Sigmoid colon (tissue), 4 donors: ENCODE results near the gene RIMBP2.

Experiments
- EP300 ChIP-seq, 4 donors: sonication (generic); formaldehyde crosslinking; IDR thresholded peaks; one replicate each; pipeline ENCODE4 v1.6.1; 2017; ENCODE audit warnings: antibody characterized with exemption in 4 of 4
- POLR2AphosphoS5 ChIP-seq, 4 donors: sonication (generic); formaldehyde crosslinking; IDR thresholded peaks; one replicate each; pipeline ENCODE4 v1.6.1; 2017; ENCODE audit warnings: antibody characterized with exemption in 4 of 4
- TF ChIP-seq, protein P1 (sequence below), 4 experiments: fragments of 450-650 bp in 3 of 4; fragments of 200-600 bp in 1 of 4; IDR thresholded peaks; one replicate each; pipeline ENCODE4 v1.5.1; 2016 to 2019; ENCODE audit warnings: antibody characterized with exemption in 4 of 4, mild to moderate bottlenecking in 3 of 4, moderate library complexity in 2 of 4

DNA sequence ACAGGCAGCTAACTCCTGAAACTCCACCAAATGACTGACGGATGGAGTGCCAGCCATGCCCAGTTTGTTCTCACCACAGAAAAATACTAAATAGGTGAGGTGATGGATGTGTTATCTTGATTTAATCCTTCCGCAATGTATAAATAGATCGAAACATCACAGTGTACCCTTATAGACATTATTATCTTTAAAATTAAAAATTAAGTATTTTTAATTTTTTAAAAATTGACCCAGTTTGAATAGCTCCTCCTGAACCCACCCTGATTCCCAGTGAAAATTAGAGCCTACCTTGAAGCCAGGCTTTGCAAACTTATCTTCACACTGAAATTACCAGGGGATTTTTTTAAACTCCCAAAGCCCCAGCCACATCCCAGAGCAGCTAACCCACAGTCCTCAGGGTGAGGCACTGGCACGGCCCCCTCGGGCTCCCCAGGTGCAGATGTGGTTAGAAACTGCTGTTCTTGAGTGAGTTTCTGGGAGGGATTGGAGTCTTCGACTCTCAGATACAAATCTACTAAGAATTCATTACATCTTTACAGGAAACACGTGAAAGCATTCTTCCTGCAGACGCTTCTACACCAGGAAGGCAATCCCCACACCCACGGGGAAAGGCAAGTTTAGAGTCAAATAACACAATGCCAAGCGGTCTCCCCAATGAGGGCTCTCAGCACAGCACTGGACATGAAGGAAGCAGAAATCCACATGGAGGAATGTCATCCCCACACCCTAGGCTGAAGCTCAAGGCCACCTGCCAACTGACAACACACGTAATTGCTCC is 126.4 kb downstream of the RIMBP2 start:
- TF ChIP-seq, protein P1, sequence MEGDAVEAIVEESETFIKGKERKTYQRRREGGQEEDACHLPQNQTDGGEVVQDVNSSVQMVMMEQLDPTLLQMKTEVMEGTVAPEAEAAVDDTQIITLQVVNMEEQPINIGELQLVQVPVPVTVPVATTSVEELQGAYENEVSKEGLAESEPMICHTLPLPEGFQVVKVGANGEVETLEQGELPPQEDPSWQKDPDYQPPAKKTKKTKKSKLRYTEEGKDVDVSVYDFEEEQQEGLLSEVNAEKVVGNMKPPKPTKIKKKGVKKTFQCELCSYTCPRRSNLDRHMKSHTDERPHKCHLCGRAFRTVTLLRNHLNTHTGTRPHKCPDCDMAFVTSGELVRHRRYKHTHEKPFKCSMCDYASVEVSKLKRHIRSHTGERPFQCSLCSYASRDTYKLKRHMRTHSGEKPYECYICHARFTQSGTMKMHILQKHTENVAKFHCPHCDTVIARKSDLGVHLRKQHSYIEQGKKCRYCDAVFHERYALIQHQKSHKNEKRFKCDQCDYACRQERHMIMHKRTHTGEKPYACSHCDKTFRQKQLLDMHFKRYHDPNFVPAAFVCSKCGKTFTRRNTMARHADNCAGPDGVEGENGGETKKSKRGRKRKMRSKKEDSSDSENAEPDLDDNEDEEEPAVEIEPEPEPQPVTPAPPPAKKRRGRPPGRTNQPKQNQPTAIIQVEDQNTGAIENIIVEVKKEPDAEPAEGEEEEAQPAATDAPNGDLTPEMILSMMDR (IDR thresholded peaks at IDR 0.05), result no peak
- TF ChIP-seq EP300 (IDR thresholded peaks at IDR 0.05), result no peak
- no peak for TF ChIP-seq POLR2AphosphoS5 (IDR thresholded peaks at IDR 0.05)
